ENCODE data around the gene PAX2. TPM values are rescaled to one million over a fixed set of nuclear protein-coding genes. Genes with fewer than 3 reads are reported as not detected.

Gene PAX2
- total RNA-seq, 3 donors from 2014 or later: under 0.01 TPM; not detected in 2

DNA sequence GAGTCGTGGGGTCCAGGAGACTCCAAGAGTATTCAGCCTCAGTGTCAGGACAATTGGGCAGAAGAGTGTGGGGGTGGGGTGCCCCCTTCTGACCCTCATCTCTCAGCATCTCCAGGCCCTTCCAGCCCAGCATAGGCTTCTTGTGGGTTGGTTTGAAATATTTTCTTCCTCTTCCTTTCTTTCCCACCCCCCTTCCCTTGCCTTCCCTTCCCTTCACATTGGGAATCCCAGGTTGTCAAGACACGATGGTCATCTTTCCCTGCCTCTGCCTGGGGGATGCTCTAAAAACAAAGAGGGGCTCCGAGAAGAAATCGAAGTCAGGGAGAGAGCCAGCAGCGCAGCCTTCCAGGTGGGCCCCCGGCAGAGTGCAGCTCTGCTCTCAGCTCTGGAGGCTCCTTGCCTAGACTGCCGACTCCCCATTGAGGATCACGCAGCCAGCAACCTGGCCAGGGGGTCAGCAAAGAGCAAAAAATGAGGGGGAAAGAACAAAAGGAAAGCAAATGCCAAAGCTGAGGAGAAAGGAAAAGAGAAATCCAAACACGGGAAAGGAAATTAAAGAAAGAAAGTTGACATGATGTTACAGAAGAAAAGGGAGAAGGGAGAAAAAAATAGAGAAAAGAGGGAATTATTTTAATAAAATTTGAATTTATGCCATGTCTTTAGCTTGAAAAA is 1.5 kb downstream of the PAX2 start:
- TF ChIP-seq POLR2A (IDR thresholded peaks at IDR 0.05) (no peak), POLR2AphosphoS5 (IDR thresholded peaks at IDR 0.05) (no peak)
- TF ChIP-seq, protein P1, sequence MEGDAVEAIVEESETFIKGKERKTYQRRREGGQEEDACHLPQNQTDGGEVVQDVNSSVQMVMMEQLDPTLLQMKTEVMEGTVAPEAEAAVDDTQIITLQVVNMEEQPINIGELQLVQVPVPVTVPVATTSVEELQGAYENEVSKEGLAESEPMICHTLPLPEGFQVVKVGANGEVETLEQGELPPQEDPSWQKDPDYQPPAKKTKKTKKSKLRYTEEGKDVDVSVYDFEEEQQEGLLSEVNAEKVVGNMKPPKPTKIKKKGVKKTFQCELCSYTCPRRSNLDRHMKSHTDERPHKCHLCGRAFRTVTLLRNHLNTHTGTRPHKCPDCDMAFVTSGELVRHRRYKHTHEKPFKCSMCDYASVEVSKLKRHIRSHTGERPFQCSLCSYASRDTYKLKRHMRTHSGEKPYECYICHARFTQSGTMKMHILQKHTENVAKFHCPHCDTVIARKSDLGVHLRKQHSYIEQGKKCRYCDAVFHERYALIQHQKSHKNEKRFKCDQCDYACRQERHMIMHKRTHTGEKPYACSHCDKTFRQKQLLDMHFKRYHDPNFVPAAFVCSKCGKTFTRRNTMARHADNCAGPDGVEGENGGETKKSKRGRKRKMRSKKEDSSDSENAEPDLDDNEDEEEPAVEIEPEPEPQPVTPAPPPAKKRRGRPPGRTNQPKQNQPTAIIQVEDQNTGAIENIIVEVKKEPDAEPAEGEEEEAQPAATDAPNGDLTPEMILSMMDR (IDR thresholded peaks at IDR 0.05): no peak
- intact Hi-C loops (cut with DNase I; ENCODE audit: low total_unique reads): no loop called here
- H3K4me3 ChIP-seq: no peak overlapping the region
- H3K27ac ChIP-seq: no peak overlapping the region
- DNase-seq (ENCODE audit: low spot score in 2 of 2): no peak
- H3K9me3 ChIP-seq: no peaks in the 10 kb centered on the region
- H3K36me3 ChIP-seq: no peaks in the 10 kb centered on the region
- H3K4me1 ChIP-seq: peaks cover 18 to 33% of the 10 kb centered on the region in 2 donors
- peaks cover 15 to 100% of the 10 kb centered on the region in 2 donors for H3K27me3 ChIP-seq

DNA sequence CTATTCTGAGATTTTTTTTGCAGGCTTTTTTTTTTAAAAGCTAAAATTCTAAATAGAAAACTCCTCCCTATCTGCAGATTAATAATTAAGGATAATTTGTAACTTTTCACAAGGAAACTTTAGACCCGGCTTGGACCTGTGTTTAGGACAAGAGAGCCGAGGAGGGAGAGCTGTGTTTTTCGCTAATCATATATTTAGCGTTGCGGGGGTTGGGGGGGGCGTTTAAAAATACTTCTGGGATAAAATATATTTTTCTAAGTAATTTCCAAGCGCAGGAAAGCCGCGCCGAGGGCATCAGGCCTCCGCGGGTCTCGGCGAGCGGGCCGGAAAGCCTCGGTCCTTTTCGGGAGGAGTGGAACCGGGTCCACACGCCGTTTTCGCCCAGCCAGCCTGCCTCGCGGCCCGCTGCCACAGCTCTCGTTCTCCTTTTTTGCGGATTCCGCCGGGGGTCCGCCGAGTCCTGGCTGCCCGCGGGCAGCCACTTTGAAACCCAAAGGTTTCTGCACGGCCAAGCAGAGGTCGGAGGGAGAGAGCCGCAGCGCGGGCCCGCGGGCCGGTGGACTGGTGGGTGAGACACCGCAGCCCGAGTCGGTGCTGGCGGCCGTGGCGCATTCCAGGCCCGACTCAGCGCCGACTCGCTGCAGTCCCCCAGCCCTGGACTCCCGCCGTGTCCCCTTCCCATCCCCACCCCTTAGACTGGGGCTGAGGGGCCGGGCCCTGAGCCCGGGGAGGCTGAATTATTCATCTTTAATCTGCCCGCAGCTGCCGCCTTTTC is 2.3 kb downstream of the PAX2 start:
- Histone ChIP-seq H3K27ac (no peak overlapping the region), H3K27me3 (peaks cover 15 to 100% of the 10 kb centered on the region in 2 donors), H3K36me3 (no peaks in the 10 kb centered on the region), H3K4me1 (peaks cover 18 to 33% of the 10 kb centered on the region in 2 donors), H3K4me3 (peak overlapping the region in 2 of 3 donors; percentile 21 to 58), H3K9me3 (no peaks in the 10 kb centered on the region)
- TF ChIP-seq, protein P1 (IDR thresholded peaks at IDR 0.05): no peak
- TF ChIP-seq POLR2AphosphoS5 (IDR thresholded peaks at IDR 0.05): no peak
- no peak for TF ChIP-seq POLR2A (IDR thresholded peaks at IDR 0.05)
- DNase-seq (ENCODE audit: low spot score in 2 of 2): no peak
- intact Hi-C loops (cut with DNase I; ENCODE audit: low total_unique reads): no loop called here

DNA sequence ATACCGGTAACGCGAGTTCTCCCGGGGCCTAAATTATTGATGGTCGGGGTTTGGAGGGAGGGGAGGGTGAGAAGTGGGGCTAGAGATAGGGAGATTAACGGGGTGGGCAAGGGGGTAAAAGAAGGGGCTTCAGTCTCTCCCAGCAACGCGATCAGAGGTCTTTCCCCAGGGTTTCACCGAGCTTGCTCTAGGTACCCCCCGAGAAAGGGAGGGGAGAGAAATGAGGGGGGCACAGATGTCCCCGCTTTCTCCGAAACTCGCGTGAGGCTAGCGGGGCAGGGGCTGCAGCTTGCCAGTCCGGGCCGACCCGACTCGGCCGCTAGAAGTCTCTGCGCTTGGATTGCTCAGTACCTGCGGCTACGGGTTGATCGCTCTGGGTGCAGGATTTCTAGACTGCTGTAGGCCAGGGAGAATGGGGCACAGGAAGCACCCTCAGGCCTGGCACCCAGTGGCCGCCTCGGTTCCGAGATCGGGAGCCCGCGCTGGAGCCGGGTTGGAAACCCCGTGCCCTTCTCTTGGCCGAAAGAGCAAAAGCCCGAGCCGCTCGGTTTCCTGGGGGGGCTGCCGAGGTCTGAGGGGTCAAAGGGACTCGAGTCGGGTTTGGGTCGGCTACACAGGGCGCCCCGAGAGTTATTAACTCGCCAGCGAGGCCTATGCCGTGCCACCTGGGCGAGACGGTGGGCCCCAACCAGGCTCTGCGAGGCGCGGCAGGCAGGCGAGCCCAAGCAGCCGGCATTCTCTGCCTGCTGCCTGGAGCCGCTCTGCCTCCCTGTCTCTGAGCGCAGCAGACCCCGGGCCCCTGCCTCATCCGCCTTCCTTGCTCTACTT is 3.1 kb downstream of the PAX2 start:
- intact Hi-C loops (cut with DNase I; ENCODE audit: low total_unique reads): no loop called here
- no peak overlapping the region for H3K27ac ChIP-seq
- peaks cover 15 to 97% of the 10 kb centered on the region in 2 donors for H3K27me3 ChIP-seq
- TF ChIP-seq POLR2AphosphoS5 (IDR thresholded peaks at IDR 0.05) (no peak), POLR2A (IDR thresholded peaks at IDR 0.05) (no peak)
- TF ChIP-seq, protein P1 (IDR thresholded peaks at IDR 0.05): no peak
- no peak for DNase-seq (ENCODE audit: low spot score in 2 of 2)
- H3K36me3 ChIP-seq: no peaks in the 10 kb centered on the region
- H3K4me3 ChIP-seq: peak overlapping the region in 1 of 3 donors; percentile 58
- H3K9me3 ChIP-seq: no peaks in the 10 kb centered on the region
- peaks cover 18 to 33% of the 10 kb centered on the region in 2 donors for H3K4me1 ChIP-seq

DNA sequence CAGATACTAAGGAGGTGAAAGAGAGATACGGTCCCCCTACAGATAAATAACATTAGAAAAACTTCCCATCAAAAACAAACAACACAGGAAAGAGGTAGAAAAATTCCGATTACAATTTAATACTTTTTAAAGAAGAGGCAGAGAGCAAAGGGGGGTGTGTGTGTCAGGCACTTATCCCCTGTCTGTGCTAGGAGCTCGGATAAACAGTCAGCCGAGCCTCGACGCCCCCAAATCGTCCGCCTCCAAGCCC is 3.6 kb downstream of the PAX2 start:
- Histone ChIP-seq H3K9me3 (no peaks in the 10 kb centered on the region), H3K4me3 (peak overlapping the region in 1 of 3 donors; percentile 58), H3K27ac (no peak overlapping the region), H3K36me3 (no peaks in the 10 kb centered on the region), H3K27me3 (peaks cover 15 to 95% of the 10 kb centered on the region in 2 donors), H3K4me1 (peaks cover 18 to 33% of the 10 kb centered on the region in 2 donors)
- intact Hi-C loops (cut with DNase I; ENCODE audit: low total_unique reads): no loop called here
- TF ChIP-seq POLR2A (IDR thresholded peaks at IDR 0.05) (no peak), POLR2AphosphoS5 (IDR thresholded peaks at IDR 0.05) (no peak)
- TF ChIP-seq, protein P1 (IDR thresholded peaks at IDR 0.05): no peak
- no peak for DNase-seq (ENCODE audit: low spot score in 2 of 2)
